HG03439 (cell line): ENCODE results near the gene CEL.
"Not testable (repeated sequence)": the region's sequence is repeated elsewhere in the genome, so short reads cannot be mapped to it uniquely, and the experiment has no call there.

Experiments used
- ATAC-seq: cut with Tn5 transposase; IDR thresholded peaks from one replicate; pipeline ENCODE4 v1.9.1; 2021; ENCODE audit warnings: mild to moderate bottlenecking, moderate library complexity; ENCODE audit not compliant: unreplicated experiment

Gene CEL

GRCh38 chr9:133080786-133081779, 19.3 kb downstream of the CEL start:
- ATAC-seq, result not testable (repeated sequence)

- ATAC-seq, result not testable (repeated sequence)
Measured at GRCh38 chr9:133081957-133082644, 20.3 kb downstream of the CEL start.

- not testable (repeated sequence) for ATAC-seq
Measured at GRCh38 chr9:133083688-133084087, 21.9 kb downstream of the CEL start.

GRCh38 chr9:133086212-133086860, 24.6 kb downstream of the CEL start:
- ATAC-seq, result not testable (repeated sequence)

GRCh38 chr9:133086894-133087293, 25.1 kb downstream of the CEL start:
- ATAC-seq, result no peak

GRCh38 chr9:133087429-133088145, 25.8 kb downstream of the CEL start:
- ATAC-seq, result no peak

GRCh38 chr9:133088146-133088750, 26.5 kb downstream of the CEL start:
- ATAC-seq, result no peak

GRCh38 chr9:133088756-133089155, 27.0 kb downstream of the CEL start:
- no peak for ATAC-seq

GRCh38 chr9:133089271-133089671, 27.5 kb downstream of the CEL start:
- no peak for ATAC-seq

GRCh38 chr9:133090187-133090586, 28.4 kb downstream of the CEL start:
- no peak for ATAC-seq

GRCh38 chr9:133090752-133091385, 29.1 kb downstream of the CEL start:
- no peak for ATAC-seq

- ATAC-seq, result not testable (repeated sequence)
Measured at GRCh38 chr9:133094351-133094750, 32.6 kb downstream of the CEL start.

- no peak for ATAC-seq
Measured at GRCh38 chr9:133094842-133095393, 33.1 kb downstream of the CEL start.

- no peak for ATAC-seq
Measured at GRCh38 chr9:133098104-133098754, 36.4 kb downstream of the CEL start.

- no peak for ATAC-seq
Measured at GRCh38 chr9:133098871-133099270, 37.1 kb downstream of the CEL start.

GRCh38 chr9:133099726-133100505, 38.1 kb downstream of the CEL start:
- no peak for ATAC-seq

- ATAC-seq, result no peak
Measured at GRCh38 chr9:133100506-133101355, 39.0 kb downstream of the CEL start.
